Gastroesophageal sphincter (tissue), 3 donors: ENCODE measurements around the gene PRAC1.

Experiments
- EP300 ChIP-seq: sonication (generic); formaldehyde crosslinking; IDR thresholded peaks from one replicate; pipeline ENCODE4 v1.6.1; 2017; ENCODE audit warnings: antibody characterized with exemption, mild to moderate bottlenecking
- POLR2A ChIP-seq, 2 donors: fragments of 450-650 bp; IDR thresholded peaks; one replicate each; pipeline ENCODE4 v1.6.1; 2017; ENCODE audit warnings: antibody characterized with exemption in 2 of 2, mild to moderate bottlenecking in 2 of 2, moderate library complexity in 1 of 2
- TF ChIP-seq, protein P1 (sequence below), 4 experiments: fragments of 200-600 bp in 2 of 4; fragments of 450-650 bp in 2 of 4; sonication (generic) in 1 of 4; IDR thresholded peaks; one replicate each; pipeline ENCODE4 v1.5.1; 2017 to 2019; ENCODE audit warnings: antibody characterized with exemption in 4 of 4, mild to moderate bottlenecking in 2 of 4, moderate library complexity in 2 of 4

DNA sequence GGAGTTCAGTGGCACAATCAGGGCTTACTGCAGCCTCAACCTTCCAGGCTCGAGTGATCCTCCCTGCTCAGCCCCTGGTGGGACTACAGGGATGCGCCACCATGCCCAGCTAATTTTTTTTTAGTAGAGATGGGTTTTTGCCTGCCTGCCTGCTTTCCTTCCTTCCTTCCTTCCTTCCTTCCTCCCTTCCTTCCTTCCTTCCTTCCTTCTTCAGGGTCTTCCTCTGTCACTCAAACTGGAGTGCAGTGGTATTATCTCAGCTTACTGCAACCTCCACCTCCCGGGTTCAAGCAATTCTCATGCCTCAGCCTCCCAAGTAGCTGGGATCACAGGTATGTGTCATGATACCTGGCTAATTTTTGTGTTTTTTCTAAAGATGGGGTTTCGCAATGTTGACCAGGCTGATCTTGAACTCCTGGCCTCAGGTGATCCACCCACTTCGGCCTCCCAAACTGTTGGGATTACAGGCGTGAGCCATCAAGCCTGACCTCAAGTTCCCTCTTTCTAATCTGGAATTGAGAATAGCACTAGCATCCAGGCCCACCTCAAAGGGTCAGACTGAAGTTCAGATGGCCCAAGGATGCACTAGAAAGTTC, 45.3 kb downstream of the PRAC1 start:
- TF ChIP-seq EP300: no peak
- TF ChIP-seq, protein P1, sequence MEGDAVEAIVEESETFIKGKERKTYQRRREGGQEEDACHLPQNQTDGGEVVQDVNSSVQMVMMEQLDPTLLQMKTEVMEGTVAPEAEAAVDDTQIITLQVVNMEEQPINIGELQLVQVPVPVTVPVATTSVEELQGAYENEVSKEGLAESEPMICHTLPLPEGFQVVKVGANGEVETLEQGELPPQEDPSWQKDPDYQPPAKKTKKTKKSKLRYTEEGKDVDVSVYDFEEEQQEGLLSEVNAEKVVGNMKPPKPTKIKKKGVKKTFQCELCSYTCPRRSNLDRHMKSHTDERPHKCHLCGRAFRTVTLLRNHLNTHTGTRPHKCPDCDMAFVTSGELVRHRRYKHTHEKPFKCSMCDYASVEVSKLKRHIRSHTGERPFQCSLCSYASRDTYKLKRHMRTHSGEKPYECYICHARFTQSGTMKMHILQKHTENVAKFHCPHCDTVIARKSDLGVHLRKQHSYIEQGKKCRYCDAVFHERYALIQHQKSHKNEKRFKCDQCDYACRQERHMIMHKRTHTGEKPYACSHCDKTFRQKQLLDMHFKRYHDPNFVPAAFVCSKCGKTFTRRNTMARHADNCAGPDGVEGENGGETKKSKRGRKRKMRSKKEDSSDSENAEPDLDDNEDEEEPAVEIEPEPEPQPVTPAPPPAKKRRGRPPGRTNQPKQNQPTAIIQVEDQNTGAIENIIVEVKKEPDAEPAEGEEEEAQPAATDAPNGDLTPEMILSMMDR (IDR thresholded peaks at IDR 0.05): no peak
- TF ChIP-seq POLR2A (IDR thresholded peaks at IDR 0.05): no peak
